Spleen (tissue), 7 donors: ENCODE results near the gene PRSS57.

Experiments
- CTCF ChIP-seq, 11 experiments: fragments of 200-600 bp in 7 of 11; fragments of 450-650 bp in 4 of 11; sonication (generic) in 4 of 11; IDR thresholded peaks in 8 of 11; conservative IDR thresholded peaks in 3 of 11; 1 replicate in 7 of 11; 2 replicates in 4 of 11; pipeline versions ENCODE4 v1.4.0 to v1.8.0; 2016 to 2021; ENCODE audit warnings: antibody characterized with exemption in 11 of 11, inconsistent platforms in 4 of 11, mild to moderate bottlenecking in 1 of 11
- POLR2A ChIP-seq, 3 donors: fragments of 450-650 bp; IDR thresholded peaks; one replicate each; pipeline ENCODE4 v1.5.1; 2017; ENCODE audit warnings: antibody characterized with exemption in 3 of 3, mild to moderate bottlenecking in 1 of 3
- POLR2AphosphoS5 ChIP-seq, 3 donors: sonication (generic); formaldehyde crosslinking; IDR thresholded peaks; one replicate each; pipeline ENCODE4 v1.5.1; 2017; ENCODE audit warnings: antibody characterized with exemption in 3 of 3
- donor health status: DM: no; HTN: no; CAD: no; lungs with moderate emphysema.
- donor health status: DM: no; HTN: no; CAD: no.
- donor health status: DM: no; HTN: no; CAD: no.

- TF ChIP-seq CTCF (IDR thresholded peaks at IDR 0.05 in 8 of 11, conservative IDR thresholded peaks at IDR 0.05 in 3 of 11) (no peak), POLR2A (IDR thresholded peaks at IDR 0.05) (no peak), POLR2AphosphoS5 (IDR thresholded peaks at IDR 0.05) (no peak)
Observed at GRCh38 chr19:694481-695351, 536 bp downstream of the PRSS57 start.
